NCI-H2171 treated with DMSO at 0.1 percent for 48 hours (cell line): ENCODE measurements around the gene ANGEL1.
A peak's percentile ranks its signal among the peaks of the same experiment; 100 is the strongest.

ENCODE experiments used
- DNase-seq: peaks from one replicate; lab custom pipeline; 2025; lab: John Stamatoyannopoulos, UW

ANGEL1 gene

DNA sequence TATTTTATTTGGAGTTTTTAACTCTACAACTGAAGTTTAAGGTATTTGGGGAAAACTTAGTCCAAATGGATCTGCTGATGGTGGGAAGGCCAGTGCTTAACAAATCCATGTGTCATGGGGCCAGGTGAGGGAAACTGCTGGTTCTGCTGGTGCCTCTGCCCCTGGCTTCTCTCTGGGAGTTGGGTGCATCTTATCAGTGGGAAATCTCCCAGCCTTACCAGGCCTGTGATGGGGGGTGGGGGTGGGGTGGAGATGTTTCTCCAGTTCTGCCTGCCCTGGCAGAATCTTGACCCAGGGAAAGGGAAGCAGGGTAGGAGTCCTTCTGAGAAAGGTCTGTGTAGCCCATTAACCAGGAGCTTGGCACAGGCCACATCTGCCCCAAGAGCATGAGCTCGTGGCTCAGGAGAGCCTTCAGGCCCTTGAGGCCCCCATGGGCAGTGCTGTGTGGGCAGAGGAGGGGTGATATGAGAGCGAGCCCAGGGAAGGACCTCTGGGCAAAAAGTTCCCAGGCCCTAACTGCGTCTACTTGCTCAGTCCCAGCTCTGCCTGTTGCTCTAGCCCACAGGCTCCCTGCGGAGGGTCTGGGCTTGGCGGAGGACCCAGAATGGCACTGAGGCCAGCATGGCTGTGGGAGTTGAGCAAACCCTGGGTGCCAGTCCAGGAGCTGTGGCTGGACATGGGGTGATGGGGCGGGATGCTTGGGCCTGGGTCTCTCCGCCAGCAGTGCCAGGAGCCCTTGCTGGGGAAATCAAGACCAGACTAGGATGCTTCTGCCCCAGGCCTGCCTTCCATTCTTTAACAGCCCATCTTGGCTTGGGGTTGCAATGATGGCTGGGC lies 33.2 kb downstream of the ANGEL1 start:
- DNase-seq = no peak

DNA sequence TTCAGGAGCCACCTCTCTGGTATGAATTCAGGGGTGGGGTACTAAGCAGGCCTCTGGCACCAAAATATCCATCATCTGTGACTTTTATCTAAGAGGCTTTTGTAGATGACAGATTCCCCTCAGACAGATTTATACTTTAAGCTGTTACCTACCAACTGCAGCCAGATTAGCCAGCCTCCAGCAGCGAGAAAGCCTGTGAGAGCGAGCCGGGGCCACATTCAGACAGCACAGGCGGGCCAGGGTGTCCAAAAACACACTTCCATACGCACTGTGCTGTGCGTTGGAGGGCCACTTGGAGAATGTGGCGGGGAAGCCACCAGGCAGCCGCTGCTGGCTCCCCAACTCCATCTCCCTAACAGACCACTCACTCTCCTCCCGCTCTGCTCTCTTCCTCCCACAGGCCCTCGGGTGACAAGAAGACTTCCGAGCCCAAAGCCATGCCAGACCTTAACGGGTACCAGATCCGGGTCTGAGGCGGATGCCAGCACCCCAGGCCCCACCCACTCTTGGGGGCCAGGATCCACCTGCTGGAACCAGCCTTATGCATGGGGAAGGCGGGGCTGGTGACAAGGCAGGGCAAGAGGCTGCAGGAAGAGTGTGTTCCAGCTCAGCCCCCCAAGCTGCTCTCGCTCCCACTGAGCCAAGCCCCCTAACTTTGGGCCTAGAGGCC lies 34.0 kb downstream of the ANGEL1 start:
- no peak for DNase-seq

DNA sequence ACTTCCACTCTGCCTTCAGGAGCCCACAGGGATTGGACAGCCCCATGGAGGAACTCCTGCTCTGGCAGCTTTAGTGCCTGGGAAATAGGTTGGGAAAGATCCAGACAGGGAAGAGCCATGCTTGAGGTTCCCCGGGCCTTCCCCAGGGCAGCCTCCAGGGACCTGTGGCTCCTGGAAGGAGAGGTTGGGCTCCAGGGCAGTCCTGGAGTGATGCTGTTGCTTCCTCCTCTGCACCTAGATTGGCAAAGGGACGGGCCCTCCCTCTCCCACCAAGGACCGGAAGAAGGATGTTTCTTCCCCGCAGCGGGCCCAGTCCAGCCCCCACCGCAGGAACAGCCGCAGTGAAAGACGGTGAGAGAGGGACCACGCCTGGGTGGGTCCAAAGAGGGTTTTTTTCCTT lies 35.0 kb downstream of the ANGEL1 start:
- no peak for DNase-seq

DNA sequence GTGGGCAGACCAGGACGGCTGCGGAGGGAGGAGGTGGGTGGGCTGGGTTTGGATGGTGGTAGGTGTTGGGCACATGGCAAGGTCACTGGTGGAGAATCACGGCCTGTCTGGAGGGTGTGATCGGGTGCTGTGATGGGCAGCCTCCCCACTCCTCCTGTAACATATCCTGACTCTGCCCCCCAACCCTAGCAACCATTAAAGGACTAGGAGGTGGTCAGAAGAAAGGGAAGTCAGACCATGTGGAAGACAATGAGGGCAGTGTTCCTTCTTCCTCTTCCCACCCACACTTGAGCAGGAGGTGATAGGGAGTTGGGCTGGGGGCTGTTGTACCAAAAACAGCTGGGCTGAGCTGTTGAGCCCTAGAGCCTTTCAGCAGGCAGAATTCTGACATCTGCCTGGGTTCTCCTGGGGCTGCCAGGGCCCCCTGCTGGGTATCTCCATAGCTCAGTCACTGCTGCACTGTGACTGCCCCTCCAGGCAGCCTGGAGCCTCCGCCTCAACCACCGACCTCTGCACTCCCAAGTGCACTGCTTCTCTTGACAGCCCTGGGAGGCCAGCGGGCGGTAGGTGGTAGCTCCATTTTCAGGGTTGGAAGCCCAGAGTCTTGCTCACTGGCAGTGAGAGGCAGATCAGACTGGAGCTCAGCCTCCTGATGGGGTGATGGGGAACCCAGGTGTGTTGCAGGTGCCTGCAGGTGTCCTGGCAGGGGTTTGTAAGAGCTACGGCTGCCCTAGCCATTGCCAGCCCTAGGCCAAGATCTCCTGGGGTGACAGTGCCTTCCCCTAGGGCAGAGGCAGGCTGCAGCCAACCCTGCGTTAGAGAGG lies 36.0 kb downstream of the ANGEL1 start:
- DNase-seq = peak; percentile 19

DNA sequence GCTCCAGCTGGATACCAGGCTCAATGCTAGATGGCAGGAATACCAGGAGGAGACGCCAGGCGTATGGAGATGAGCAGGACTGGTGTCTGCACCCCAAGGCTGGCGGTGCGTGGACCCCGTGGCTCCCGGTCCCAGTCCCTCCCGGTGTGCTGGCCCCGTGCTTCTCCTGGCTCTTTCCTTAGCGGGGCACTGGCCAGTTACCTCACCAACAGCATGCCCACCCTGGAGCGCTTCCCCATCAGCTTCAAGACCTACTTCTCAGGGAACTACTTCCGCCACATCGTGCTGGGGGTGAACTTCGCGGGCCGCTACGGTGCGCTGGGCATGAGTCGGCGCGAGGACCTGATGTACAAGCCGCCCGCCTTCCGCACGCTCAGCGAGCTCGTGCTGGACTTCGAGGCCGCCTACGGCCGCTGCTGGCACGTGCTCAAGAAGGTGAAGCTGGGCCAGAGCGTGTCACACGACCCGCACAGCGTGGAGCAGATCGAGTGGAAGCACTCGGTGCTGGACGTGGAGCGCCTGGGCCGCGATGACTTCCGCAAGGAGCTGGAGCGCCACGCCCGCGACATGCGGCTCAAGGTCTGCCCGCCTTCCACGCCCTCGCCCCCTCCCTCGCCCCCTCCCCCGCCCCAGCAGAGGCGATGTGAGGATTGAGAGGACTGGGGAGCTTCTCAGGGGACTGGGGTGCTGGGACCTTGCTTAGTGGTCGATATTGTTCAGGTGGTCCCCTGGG lies 36.8 kb downstream of the ANGEL1 start:
- no peak for DNase-seq

DNA sequence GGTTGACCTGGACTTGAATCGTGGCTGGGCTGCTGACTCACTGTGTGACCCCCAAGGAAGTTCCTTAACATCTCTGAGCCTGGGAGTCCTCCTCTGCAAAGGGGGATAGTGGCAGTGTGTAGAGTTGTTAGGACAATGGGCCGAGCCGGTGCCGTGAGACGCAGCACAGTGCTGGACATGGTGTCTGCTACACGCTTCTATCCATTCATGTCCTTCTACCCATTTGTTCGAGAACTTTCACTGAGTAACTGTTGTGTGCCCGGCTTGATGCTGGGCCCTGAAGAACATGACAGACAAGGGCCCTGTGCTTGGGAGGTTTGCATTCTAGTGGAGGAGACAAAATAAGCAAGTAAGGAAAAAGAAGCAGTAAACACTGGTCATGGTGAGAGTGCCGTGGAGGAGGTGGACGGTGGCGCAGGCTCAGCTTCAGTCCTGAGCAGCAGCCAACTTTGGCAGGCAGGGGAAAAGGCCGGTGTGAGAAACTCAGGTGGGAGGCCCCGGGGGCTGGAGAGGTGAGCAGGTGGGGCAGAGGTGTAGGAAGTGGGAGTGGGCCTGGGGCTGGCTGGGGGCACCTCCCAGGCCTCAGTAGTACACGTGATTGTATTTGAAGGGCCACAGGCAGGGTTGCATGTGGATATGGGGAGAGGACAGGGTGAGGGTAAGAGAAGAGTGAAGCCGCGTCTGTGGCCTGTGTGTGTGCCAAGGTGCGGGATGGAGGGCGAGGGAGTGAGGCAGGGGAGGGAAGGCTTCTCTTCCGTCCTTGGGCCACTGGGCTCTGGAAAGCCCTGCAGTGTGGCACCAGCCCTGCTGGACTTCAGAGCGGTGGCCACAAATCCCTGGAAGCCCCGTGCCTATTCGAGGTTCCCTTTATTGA lies 37.6 kb downstream of the ANGEL1 start:
- no peak for DNase-seq

DNA sequence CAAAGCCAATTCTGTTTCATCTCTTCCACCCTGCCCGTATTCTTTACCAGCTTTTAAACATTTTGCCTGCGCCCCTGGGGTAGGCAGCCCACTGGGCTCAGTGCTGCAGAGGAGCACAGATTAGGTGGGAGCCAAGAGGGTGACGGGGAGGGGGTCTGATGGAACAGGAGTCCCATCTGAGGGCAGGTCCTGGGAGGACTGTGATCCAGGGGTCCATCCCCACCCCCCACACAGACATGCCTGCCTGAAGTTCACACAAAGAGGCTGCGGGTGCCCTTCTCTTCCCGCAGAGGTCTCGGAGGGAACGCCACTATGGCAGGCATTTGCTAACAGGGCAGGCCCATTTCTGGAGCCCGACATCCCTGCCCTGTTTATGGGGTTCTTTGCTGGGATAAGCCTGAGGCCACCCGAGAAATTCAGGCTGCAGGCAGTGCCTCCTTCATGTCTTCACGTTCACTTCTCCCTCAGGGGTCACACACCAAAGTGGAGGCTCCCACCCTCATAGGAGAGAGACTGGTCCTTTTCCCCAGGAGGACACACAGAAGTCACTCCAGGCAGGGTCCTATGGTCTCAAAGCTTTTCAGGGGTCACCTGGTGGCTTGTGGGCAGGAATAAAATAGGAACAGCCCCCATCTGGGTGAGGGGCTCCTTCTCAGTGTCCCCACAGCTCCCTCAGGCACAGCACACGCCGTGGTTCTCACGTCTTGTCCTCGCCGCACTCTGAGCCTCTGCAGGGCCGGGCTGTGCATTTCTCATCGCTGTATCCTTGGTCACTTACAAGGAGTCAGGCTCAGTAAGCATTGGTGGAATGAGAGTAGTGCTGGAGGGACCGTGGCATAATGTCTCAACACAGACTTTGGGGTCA lies 38.5 kb downstream of the ANGEL1 start:
- DNase-seq = no peak

DNA sequence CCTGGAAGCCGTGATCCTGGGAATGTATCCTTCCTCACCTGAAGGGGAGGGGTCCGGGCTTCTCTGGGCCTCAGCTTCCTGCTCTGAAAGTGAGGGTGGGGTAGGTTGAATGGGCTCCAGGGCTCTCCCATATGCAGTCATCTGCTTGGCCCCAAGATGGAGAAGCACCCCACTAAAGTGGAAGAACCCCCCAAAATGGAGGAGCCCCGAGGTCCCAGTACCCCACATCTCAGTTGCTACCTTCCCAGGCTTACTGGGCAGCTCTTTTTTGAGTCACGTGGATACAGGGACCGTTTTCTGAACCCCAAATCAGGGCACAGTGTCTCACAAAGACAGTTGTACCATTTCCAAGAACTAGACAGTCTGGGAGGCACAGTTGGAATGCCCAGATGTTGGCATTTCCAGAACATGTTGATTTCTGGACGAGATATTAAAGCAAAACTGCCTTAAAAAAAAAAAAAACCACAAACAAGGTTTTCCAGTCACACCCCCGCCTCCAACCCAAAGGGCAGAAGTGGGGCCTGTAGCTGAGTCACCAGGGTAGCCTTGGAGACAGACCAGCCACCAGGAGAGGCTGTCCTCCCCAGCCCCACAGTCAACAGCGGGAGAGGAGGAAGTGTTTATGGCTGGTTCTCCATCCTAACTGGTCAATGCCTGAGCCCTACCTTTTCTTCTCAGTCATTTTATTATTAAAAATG lies 39.3 kb downstream of the ANGEL1 start:
- DNase-seq = no peak

DNA sequence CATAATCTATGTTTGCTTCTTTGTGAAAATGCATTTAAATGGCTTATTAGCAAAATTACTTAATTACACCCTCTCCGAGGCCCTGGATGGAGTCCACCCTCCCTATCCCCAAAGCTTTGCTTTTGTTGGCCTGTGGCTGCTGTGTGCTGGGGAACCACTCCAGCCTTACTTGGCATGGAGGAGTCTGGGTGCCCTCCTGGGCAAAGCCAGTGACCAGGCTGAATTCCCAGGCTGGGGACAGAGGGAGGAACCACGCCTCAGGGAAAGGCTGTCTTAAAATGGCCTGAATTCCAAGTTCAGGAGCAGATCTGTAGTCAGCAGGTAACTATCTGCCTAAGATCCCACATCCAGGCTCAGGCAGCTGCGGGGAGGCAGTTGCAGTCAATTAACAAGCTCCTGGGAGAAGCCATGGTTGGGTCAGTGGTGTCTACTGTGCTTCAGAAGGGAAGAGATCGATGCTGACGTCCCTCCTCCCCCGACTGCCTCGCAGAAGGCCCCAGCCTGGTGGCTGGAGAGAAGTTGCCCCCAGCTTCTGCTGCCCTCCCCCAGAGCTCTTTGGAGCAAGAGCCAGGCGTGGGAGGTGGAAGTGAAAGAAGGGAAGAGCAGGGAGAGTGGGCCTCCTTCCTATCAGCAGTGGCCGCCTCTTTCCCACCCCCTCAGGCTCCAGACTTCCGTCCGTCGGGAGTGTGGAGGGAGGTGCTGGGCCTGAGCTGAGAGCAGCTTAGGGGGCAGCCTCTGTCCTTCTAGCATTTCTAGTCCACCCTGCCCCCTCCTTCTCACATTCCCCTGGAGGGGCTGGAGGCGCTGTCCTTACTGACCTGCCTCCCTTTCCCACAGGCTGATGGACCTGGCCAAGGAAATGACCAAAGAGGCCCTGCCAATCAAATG lies 40.1 kb downstream of the ANGEL1 start:
- no peak for DNase-seq

DNA sequence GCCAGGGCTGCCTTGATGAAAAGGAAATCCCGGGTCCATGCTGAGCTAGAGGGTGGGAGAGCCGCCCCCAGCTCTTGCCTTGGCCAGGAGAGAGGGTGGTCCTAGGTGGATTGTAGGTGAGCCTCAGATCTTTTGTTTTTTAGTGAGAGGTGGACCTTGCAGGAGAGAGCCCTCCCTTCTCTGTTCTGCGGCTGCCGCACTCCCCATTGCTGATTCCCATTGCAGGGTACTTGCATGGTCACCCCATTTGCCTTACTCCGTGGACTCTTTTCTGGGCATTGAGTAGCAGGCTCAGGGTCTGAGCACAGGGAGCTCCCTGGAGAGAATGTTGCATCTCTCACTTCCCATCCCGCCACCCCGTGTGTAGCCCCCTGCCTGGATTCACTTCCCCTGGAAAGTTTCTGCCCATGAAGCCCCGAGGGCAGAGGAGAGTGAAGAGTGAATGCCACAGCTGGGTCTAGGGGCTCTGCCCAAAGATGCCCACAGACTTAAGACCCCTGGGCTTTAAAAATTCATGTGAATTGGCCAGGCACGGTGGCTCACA lies 41.2 kb downstream of the ANGEL1 start:
- DNase-seq = no peak

DNA sequence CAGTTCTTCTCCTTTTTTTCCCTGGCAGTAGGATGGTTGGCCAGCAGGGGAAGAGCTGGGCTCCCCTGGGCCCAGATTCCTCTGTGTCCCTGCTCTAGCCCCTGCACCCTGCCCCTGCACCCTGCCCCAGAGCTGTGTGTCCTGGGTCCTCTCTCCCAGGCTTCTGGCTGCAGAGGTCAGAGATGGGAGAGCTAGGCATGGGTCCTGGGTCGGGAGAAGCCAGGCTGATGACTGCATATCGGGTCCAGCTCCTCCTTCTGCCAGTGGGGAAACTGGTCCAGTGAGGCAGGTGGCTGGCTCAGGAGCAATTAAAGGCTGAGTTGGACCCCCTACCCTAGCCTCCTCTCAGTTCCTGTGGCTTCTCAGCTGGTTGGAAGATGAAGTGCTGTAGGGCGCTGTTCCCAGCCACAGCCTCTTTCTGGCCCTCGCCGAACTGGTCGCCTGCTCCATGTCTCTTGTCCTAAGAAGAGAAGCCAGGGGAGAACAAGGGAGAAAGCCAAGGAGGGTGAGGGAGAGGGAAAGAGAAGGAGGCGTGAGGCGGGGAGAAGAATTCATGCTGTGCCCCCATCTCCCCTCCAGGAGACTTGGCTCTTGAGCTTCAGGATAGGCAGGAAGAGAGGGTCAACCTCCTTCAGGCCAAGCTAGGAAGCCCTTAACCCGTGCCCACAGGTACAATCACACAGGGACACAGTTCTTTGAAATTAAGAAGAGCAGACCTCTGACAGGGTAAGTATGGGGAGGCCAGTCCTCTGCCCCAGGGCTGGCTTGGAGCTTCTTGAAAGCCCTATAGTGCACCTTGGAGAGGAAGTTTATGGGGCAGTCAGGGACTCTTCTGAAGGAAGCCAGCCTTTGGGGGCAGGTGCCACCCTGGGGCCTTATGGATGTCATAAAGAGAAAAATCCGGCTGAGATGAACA lies 41.9 kb downstream of the ANGEL1 start:
- DNase-seq = no peak

DNA sequence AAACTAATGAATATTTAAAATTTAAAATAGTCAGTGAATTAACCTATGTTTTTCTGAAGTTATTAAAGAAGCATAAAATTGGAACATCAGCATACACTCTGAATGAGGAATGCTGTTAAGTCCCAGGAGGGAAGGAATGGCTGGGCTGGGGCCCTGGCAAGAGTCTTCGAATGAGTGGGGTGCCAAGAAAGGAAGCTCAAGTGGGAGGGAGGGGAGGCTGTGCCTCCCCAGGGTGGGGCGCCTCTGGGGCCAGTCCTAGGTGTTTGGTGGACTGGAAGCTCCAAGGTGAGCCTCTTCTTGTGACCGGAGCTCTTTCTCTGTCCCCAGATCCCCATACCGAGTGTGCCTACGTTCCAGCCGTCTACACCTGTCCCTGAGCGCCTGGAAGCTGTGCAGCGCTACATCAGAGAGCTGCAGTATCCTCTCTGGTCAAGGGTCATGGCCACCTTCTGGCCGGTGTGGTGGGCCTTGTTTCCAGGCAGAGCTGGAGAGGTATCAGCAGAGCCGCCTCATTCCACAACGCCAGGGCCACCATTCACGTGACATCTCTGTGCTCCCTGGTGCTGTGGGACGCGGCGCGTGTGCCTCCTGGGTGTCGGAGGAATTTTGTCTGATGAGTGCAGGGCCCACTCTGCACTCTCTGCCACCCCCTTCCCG lies 42.9 kb downstream of the ANGEL1 start:
- no peak for DNase-seq

DNA sequence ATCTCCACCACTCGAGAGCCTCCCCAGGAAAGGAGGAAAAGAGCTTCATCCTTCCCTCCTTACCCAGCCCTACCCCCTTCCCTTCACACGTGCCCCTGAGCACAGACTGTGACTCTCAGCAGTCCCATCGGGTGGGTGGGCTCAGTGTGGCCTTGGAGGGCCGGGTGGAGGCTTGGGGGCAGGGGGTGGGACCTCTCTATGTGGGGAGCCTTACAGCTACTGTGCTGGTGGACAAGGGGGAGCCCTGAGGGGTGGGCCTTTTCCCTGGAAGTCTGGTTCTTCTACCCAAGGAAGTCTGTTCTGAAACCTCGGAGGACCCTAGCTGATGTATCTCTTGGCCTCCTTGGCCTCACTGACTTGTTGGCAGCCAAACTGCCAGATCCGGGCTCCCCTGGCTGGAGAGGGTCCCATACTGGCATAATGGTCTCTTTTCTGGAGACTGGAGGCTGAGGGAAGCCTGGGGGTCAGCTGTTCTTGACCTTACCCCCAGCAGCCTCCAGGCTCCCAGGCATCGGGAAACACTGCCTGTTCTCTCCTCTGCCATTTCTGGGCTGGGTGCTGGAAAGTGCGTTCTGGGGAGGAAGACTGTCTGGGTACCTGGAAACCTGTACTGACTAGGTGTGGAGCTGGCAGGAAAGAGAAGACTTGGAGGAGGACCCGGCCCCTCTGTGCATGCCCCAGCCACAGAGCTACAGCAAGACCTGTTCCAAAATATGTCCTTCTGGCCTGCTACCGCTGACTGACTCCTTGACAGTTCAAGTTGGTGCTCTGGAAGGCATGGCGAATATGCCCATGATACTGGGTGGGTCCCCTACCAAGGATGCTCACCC lies 43.8 kb downstream of the ANGEL1 start:
- DNase-seq = no peak

DNA sequence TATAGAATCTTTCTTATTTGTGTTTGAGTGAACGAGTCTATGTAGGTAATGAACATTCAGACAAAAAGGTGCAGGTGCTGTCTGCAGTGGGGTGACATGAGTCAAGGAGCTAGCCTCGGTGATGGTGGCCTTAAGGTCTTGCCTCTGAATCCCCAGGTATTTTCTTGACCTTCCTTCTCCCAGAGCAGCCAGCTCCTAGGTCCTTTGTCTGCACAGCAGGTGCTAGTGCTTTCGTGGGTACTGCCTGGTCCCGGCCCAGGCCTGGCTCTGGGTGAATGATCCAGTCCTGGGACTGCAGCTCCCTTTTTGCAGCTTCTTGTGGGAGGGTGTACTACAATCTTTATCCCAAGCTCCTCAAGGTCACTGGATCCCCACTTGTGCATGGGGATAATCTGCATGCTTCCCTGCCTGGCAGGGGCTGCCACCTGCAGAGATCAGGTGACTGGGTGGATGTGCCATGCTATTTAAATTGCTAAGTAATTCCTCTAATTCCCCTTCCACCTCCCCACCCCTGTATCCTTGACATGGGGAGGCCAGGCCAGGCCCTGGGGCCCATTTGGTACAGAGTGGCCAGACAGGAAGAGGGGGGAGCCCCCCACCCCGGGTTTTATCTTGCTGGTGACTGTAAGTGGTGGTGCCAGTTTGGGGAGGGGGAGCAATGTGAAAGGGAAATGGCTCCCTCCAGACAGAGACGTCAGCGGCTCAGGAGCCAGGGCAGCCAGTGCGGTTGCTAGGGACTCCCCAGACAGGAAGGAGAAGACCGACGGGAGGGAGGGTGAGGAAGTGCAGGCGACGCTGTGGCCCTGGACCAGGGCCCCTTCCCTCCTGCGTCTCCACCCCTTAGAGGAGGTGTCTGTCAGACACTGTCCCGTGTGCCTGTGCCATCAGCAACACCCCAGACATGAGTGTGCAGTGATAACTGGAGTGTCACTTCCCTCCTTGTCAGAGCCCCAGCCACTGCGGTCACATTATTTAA lies 44.7 kb downstream of the ANGEL1 start:
- DNase-seq = no peak
